Mucosa of descending colon (tissue), 3 donors: ENCODE results near the gene LILRB1. TPM values are rescaled to one million over a fixed set of nuclear protein-coding genes. Genes with fewer than 3 reads are reported as not detected.
"Not testable (repeated sequence)": the region's sequence is repeated elsewhere in the genome, so short reads cannot be mapped to it uniquely, and the experiment has no call there.

Experiments used
- ATAC-seq: fragments of 200-7000 bp; cut with Tn5 transposase; one replicate; pipeline ENCODE4 v1.9.1; 2020; ENCODE audit warnings: mild to moderate bottlenecking, moderate library complexity
- DNase-seq, 3 donors: peaks; one replicate each; pipeline ENCODE4 v3.0.0-alpha.2; 2020
- H3K36me3 ChIP-seq: fragments of 200-600 bp; one replicate; pipeline ENCODE4 v1.8.0; 2021; ENCODE audit warnings: low read depth, mild to moderate bottlenecking
- H3K4me1 ChIP-seq: fragments of 200-600 bp; one replicate; pipeline ENCODE4 v1.8.0; 2021; ENCODE audit warnings: low read depth, mild to moderate bottlenecking
- H3K4me3 ChIP-seq: fragments of 200-600 bp; one replicate; pipeline ENCODE4 v1.8.0; 2021; ENCODE audit warnings: mild to moderate bottlenecking
- H3K9me3 ChIP-seq: fragments of 200-600 bp; one replicate; pipeline ENCODE4 v1.8.0; 2021; ENCODE audit warnings: mild to moderate bottlenecking
- intact Hi-C, 2 donors: fragments of 100-400 bp; cut with DNase I in 1 of 2; cut with micrococcal nuclease in 1 of 2; formaldehyde crosslinking; loops; one replicate each; pipeline versions ENCODE4 v1.11.0 to v1.11.1; 2022; cut with DNase I, micrococcal nuclease
- long read RNA-seq, 2 donors: library from polyadenylated mRNA; unstranded; transcript quantifications; one replicate each; pipeline ENCODE4 v2.0.0, GENCODE V29; 2019 to 2021
- total RNA-seq, 3 donors: library from RNA; stranded (reverse); fragmentation: NEBNext Ultra II Directional in 2 of 3; extraction: Animal tissue kit (Norgen Biotek cat#: 25700) in 2 of 3; gene quantifications; one replicate each; pipeline versions ENCODE4 v1.2.1 to v1.2.4, GENCODE V29; 2021 to 2023
- TF ChIP-seq, protein P1 (sequence below): fragments of 200-600 bp; IDR thresholded peaks from one replicate; pipeline ENCODE4 v1.8.0; 2022; ENCODE audit warnings: antibody characterized with exemption, mild to moderate bottlenecking
- donor health status: DM: no; HTN: no; CAD: no; lungs with moderate emphysema.
- donor health status: DM: no; HTN: no; CAD: no.
- donor health status: DM: no; HTN: yes; CAD: no.

The LILRB1 gene
- total RNA-seq: 10 to 100 TPM in 1 of 3 donors, 1 to 10 TPM in 2; 2.6 to 10.7 (median 4.9) TPM
- long read RNA-seq, donor 1, partial matches to known transcripts: 0 of 1 reads
- long read RNA-seq, donor 1, other reads (novel, unspliced or antisense): 0 of 1 reads
- long read RNA-seq, donor 2, partial matches to known transcripts: 0 of 5 reads
- long read RNA-seq, donor 2, other reads (novel, unspliced or antisense): 3 of 5 reads

GRCh38 chr19:54630262-54630661, at the start of gene LILRB1:
Gene LILRB1 (plus strand): TSS chr19:54630484. CDS start chr19:54631074, 590 bp downstream.
- intact Hi-C loops: not testable (repeated sequence)

GRCh38 chr19:54586397-54586796, 43.9 kb upstream of the LILRB1 start:
- H3K36me3 ChIP-seq: no peaks in the 10 kb centered on the region
- TF ChIP-seq, protein P1, sequence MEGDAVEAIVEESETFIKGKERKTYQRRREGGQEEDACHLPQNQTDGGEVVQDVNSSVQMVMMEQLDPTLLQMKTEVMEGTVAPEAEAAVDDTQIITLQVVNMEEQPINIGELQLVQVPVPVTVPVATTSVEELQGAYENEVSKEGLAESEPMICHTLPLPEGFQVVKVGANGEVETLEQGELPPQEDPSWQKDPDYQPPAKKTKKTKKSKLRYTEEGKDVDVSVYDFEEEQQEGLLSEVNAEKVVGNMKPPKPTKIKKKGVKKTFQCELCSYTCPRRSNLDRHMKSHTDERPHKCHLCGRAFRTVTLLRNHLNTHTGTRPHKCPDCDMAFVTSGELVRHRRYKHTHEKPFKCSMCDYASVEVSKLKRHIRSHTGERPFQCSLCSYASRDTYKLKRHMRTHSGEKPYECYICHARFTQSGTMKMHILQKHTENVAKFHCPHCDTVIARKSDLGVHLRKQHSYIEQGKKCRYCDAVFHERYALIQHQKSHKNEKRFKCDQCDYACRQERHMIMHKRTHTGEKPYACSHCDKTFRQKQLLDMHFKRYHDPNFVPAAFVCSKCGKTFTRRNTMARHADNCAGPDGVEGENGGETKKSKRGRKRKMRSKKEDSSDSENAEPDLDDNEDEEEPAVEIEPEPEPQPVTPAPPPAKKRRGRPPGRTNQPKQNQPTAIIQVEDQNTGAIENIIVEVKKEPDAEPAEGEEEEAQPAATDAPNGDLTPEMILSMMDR: no peak
- no peaks in the 10 kb centered on the region for H3K9me3 ChIP-seq
- no peaks in the 10 kb centered on the region for H3K4me1 ChIP-seq
- DNase-seq (no peak), ATAC-seq (no peak)
- H3K4me3 ChIP-seq: no peak overlapping the region
- intact Hi-C loops: no loop called here

More at GRCh38 chr19:54630262-54630661, at the start of gene LILRB1:
- not testable (repeated sequence) for H3K9me3 ChIP-seq, DNase-seq, H3K4me1 ChIP-seq, H3K4me3 ChIP-seq, H3K36me3 ChIP-seq
- ATAC-seq: peak; percentile 15

DNA sequence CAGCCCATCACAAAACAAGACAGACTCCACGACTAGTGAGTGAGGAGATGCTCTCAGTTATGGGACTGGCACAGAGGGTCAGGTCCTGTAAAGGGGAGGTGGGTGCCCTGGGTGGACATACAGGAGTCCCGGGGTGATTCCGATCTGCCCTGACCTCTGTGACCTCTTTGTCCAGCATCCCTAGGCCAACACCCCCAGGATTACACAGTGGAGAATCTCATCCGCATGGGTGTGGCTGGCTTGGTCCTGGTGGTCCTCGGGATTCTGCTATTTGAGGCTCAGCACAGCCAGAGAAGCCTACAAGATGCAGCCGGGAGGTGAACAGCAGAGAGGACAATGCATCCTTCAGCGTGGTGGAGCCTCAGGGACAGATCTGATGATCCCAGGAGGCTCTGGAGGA, 43.3 kb upstream of the LILRB1 start:
- no peaks in the 10 kb centered on the region for H3K9me3 ChIP-seq
- H3K4me3 ChIP-seq: no peak overlapping the region
- ATAC-seq (no peak), DNase-seq (no peak)
- TF ChIP-seq, protein P1: no peak
- no peaks in the 10 kb centered on the region for H3K4me1 ChIP-seq
- intact Hi-C loops: no loop called here
- H3K36me3 ChIP-seq: no peaks in the 10 kb centered on the region

GRCh38 chr19:54593445-54593844, 36.8 kb upstream of the LILRB1 start, which contains the start of gene LILRA1:
Gene LILRA1 (plus strand): TSS chr19:54593632. CDS start chr19:54594245, 613 bp downstream.
- H3K36me3 ChIP-seq, H3K4me1 ChIP-seq, intact Hi-C loops, DNase-seq, H3K4me3 ChIP-seq, H3K9me3 ChIP-seq: not testable (repeated sequence)
- peak; percentile 27 for ATAC-seq

DNA sequence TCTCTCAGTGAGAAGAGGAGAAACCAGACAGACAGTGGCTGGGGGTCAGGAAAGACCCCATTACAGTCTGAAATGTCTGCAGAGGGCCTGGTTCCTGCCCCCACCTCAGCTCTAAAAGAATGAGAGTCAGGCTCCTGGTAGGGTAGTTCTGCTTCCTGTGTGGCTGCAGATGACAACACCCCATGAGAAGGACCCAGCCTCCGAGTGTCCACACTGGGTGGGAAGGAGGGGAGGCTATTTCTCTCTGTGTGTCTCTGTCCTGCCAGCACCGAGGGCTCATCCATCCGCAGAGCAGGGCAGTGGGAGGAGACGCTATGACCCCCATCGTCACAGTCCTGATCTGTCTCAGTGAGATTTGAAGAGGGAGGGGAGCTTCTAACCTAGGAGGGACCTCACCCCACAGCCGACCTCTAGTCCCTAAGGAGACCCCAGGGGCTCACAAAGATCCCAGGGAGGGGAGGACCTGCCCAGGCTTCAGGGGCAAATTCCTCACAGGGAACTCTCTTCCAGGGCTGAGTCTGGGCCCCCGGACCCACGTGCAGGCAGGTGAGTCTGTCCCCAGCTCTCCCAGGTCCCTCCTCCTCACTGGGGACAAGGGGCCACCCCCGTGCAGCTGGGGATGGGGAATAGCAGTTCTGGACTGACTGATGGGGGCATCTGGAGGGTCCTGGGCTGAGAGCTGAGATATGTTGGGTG, 36.2 kb upstream of the LILRB1 start:
- H3K4me3 ChIP-seq: not testable (repeated sequence)
- ATAC-seq: peak; percentile 28

DNA sequence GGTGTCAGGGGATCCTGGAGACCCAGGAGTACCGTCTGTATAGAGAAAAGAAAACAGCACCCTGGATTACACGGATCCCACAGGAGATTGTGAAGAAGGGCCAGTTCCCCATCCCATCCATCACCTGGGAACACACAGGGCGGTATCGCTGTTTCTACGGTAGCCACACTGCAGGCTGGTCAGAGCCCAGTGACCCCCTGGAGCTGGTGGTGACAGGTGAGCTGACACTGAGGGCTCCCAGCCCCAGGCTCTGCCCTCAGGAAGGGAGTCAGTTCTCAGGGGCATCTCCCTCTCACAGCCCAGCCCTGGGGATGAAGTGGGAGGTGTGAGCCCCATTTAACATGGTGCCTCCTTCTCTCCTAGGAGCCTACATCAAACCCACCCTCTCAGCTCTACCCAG, 35.5 kb upstream of the LILRB1 start:
- no peak for DNase-seq
- no peak overlapping the region for H3K4me3 ChIP-seq
- ATAC-seq: no peak
- no peaks in the 10 kb centered on the region for H3K9me3 ChIP-seq
- no peaks in the 10 kb centered on the region for H3K4me1 ChIP-seq
- H3K36me3 ChIP-seq: no peaks in the 10 kb centered on the region
- TF ChIP-seq, protein P1: no peak
- intact Hi-C loops: no loop called here

More for the DNA sequence above, 36.2 kb upstream of the LILRB1 start:
- H3K4me1 ChIP-seq, DNase-seq, H3K36me3 ChIP-seq, H3K9me3 ChIP-seq, intact Hi-C loops: not testable (repeated sequence)

GRCh38 chr19:54595680-54596436, 34.4 kb upstream of the LILRB1 start:
- H3K4me1 ChIP-seq, H3K4me3 ChIP-seq, H3K9me3 ChIP-seq, intact Hi-C loops, ATAC-seq, H3K36me3 ChIP-seq, DNase-seq: not testable (repeated sequence)
